ENCODE data around the gene TNFAIP8L3.

TNFAIP8L3 gene

GRCh38 chr15:51135276-51135675 lies 40.6 kb upstream of the TNFAIP8L3 start:
- Histone ChIP-seq H3K36me3 (no peaks in the 10 kb centered on the region), H3K27ac (no peak overlapping the region), H3K4me3 (ENCODE audit: low read depth, low read length) (no peak overlapping the region), H3K9me3 (ENCODE audit: severe bottlenecking) (peaks cover under 1% of the 10 kb centered on the region), H3K27me3 (ENCODE audit: insufficient read depth, low read depth, severe bottlenecking) (no peaks in the 10 kb centered on the region)
- TF ChIP-seq, protein P1, sequence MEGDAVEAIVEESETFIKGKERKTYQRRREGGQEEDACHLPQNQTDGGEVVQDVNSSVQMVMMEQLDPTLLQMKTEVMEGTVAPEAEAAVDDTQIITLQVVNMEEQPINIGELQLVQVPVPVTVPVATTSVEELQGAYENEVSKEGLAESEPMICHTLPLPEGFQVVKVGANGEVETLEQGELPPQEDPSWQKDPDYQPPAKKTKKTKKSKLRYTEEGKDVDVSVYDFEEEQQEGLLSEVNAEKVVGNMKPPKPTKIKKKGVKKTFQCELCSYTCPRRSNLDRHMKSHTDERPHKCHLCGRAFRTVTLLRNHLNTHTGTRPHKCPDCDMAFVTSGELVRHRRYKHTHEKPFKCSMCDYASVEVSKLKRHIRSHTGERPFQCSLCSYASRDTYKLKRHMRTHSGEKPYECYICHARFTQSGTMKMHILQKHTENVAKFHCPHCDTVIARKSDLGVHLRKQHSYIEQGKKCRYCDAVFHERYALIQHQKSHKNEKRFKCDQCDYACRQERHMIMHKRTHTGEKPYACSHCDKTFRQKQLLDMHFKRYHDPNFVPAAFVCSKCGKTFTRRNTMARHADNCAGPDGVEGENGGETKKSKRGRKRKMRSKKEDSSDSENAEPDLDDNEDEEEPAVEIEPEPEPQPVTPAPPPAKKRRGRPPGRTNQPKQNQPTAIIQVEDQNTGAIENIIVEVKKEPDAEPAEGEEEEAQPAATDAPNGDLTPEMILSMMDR (IDR thresholded peaks at IDR 0.05; ENCODE audit: low read depth, low read length), result no peak
- no peak for DNase-seq

- TF ChIP-seq, protein P1 (IDR thresholded peaks at IDR 0.05; ENCODE audit: low read depth, low read length), result no peak
- no peaks in the 10 kb centered on the region for H3K27me3 ChIP-seq (ENCODE audit: insufficient read depth, low read depth, severe bottlenecking)
- H3K9me3 ChIP-seq (ENCODE audit: severe bottlenecking), result no peaks in the 10 kb centered on the region
- no peak for DNase-seq
- no peaks in the 10 kb centered on the region for H3K36me3 ChIP-seq
- H3K4me3 ChIP-seq (ENCODE audit: low read depth, low read length), result no peak overlapping the region
- H3K27ac ChIP-seq, result no peak overlapping the region
Measured at GRCh38 chr15:51134416-51135199, 39.9 kb upstream of the TNFAIP8L3 start.

GRCh38 chr15:51133140-51133765 lies 38.5 kb upstream of the TNFAIP8L3 start:
- Histone ChIP-seq H3K27ac (no peak overlapping the region), H3K36me3 (no peaks in the 10 kb centered on the region), H3K9me3 (ENCODE audit: severe bottlenecking) (no peaks in the 10 kb centered on the region), H3K4me3 (ENCODE audit: low read depth, low read length) (no peak overlapping the region), H3K27me3 (ENCODE audit: insufficient read depth, low read depth, severe bottlenecking) (no peaks in the 10 kb centered on the region)
- TF ChIP-seq, protein P1 (IDR thresholded peaks at IDR 0.05; ENCODE audit: low read depth, low read length), result no peak
- no peak for DNase-seq

GRCh38 chr15:51132384-51133139 lies 37.9 kb upstream of the TNFAIP8L3 start:
- H3K9me3 ChIP-seq (ENCODE audit: severe bottlenecking), result no peaks in the 10 kb centered on the region
- H3K27ac ChIP-seq, result no peak overlapping the region
- no peaks in the 10 kb centered on the region for H3K36me3 ChIP-seq
- H3K4me3 ChIP-seq (ENCODE audit: low read depth, low read length), result no peak overlapping the region
- H3K27me3 ChIP-seq (ENCODE audit: insufficient read depth, low read depth, severe bottlenecking), result no peaks in the 10 kb centered on the region
- DNase-seq, result peak; percentile 23
- TF ChIP-seq, protein P1 (IDR thresholded peaks at IDR 0.05; ENCODE audit: low read depth, low read length), result peak; percentile 95

- Histone ChIP-seq H3K9me3 (ENCODE audit: severe bottlenecking) (no peaks in the 10 kb centered on the region), H3K27ac (no peak overlapping the region), H3K4me3 (ENCODE audit: low read depth, low read length) (no peak overlapping the region), H3K36me3 (no peaks in the 10 kb centered on the region), H3K27me3 (ENCODE audit: insufficient read depth, low read depth, severe bottlenecking) (no peaks in the 10 kb centered on the region)
- TF ChIP-seq, protein P1 (IDR thresholded peaks at IDR 0.05; ENCODE audit: low read depth, low read length), result no peak
- no peak for DNase-seq
Measured at GRCh38 chr15:51131596-51132290, 37.0 kb upstream of the TNFAIP8L3 start.

All from WERI-Rb-1 (cell line).